Gastrocnemius medialis (tissue), 4 donors: ENCODE data around the gene INMT. TPM values are rescaled to one million over a fixed set of nuclear protein-coding genes. Genes with fewer than 3 reads are reported as not detected.

Experiments used
- ATAC-seq, 2 donors: fragments of 150-250 bp; one replicate each; pipeline ENCODE4 v1.9.1; 2016
- DNase-seq, 2 donors: peaks; one replicate each; pipeline ENCODE4 v3.0.0-alpha.2; 2019
- H3K27ac ChIP-seq, 4 donors: fragments of 200-600 bp; sonication (generic); 1 replicate in 1 of 4; 2 replicates in 3 of 4; pipeline ENCODE4 v1.5.1; 2016 to 2018; ENCODE audit warnings: mild to moderate bottlenecking in 2 of 4, moderate library complexity in 1 of 4
- H3K27me3 ChIP-seq, 3 donors: fragments of 200-600 bp; sonication (generic) in 2 of 3; 1 replicate in 1 of 3; 2 replicates in 2 of 3; pipeline versions ENCODE4 v1.5.1 to v1.6.0; 2016 to 2019; ENCODE audit warnings: mild to moderate bottlenecking in 1 of 3, moderate library complexity in 1 of 3
- H3K36me3 ChIP-seq, 2 donors: fragments of 200-600 bp; sonication (generic) in 1 of 2; one replicate each; pipeline ENCODE4 v1.5.1; 2017 to 2018
- H3K4me1 ChIP-seq, 2 donors: fragments of 200-600 bp; sonication (generic) in 1 of 2; one replicate each; pipeline ENCODE4 v1.5.1; 2016 to 2017; ENCODE audit warnings: mild to moderate bottlenecking in 2 of 2
- H3K4me3 ChIP-seq, 4 donors: fragments of 200-600 bp; sonication (generic) in 3 of 4; 1 replicate in 1 of 4; 2 replicates in 3 of 4; pipeline ENCODE4 v1.5.1; 2016 to 2019; ENCODE audit warnings: mild to moderate bottlenecking in 2 of 4
- H3K9me3 ChIP-seq, 3 donors: fragments of 200-600 bp; sonication (generic) in 2 of 3; 1 replicate in 1 of 3; 2 replicates in 2 of 3; pipeline ENCODE4 v1.5.1; 2016 to 2019
- CTCF ChIP-seq, 5 experiments: fragments of 450-650 bp in 3 of 5; fragments of 200-600 bp in 2 of 5; sonication (generic) in 2 of 5; IDR thresholded peaks in 4 of 5; conservative IDR thresholded peaks in 1 of 5; 1 replicate in 4 of 5; 2 replicates in 1 of 5; pipeline ENCODE4 v1.5.1; 2016 to 2019; ENCODE audit warnings: antibody characterized with exemption in 5 of 5, mild to moderate bottlenecking in 3 of 5, moderate library complexity in 3 of 5
- POLR2A ChIP-seq, 2 donors: fragments of 450-650 bp; IDR thresholded peaks; one replicate each; pipeline ENCODE4 v1.6.1; 2017; ENCODE audit warnings: antibody characterized with exemption in 2 of 2, mild to moderate bottlenecking in 2 of 2, moderate library complexity in 2 of 2
- in situ Hi-C, 4 donors: fragments of 200-750 bp; cut with MboI; loops; one replicate each; pipeline versions ENCODE4 v1.15.0 to v1.8.0; 2017; ENCODE audit warnings: low sequenced_read_pairs in 4 of 4
- intact Hi-C: fragments of 100-400 bp; cut with DNase I; formaldehyde crosslinking; loops from one replicate; pipeline ENCODE4 v1.15.1; 2023; ENCODE audit warnings: low total_unique reads
- total RNA-seq, 4 donors: library from RNA; depleted of rRNA; stranded (reverse); fragments of >200 nt; gene quantifications; one replicate each; pipeline versions ENCODE4 v1.1.0 to v1.2.3, GENCODE V29; 2016

The INMT gene
- total RNA-seq, 4 donors from 2014 or later: 1.9 to 8.6 (median 5.5) TPM

GRCh38 chr7:30708983-30709382 lies 43.0 kb upstream of the INMT start:
- Histone ChIP-seq H3K4me1 (peaks cover 18 to 26% of the 10 kb centered on the region in 2 donors), H3K36me3 (no peaks in the 10 kb centered on the region), H3K27ac (peak overlapping the region; percentile 38 to 70 (median 48)), H3K27me3 (no peaks in the 10 kb centered on the region), H3K9me3 (no peaks in the 10 kb centered on the region), H3K4me3 (no peak overlapping the region)
- no peak for TF ChIP-seq POLR2A (IDR thresholded peaks at IDR 0.05)
- no peak for TF ChIP-seq CTCF (IDR thresholded peaks at IDR 0.05 in 4 of 5, conservative IDR thresholded peaks at IDR 0.05 in 1 of 5)
- intact Hi-C loops (no loop called here), in situ Hi-C loops (no loop called here)
- ATAC-seq (peak; percentile 54 to 62), DNase-seq (peak; percentile 18 to 65)

DNA sequence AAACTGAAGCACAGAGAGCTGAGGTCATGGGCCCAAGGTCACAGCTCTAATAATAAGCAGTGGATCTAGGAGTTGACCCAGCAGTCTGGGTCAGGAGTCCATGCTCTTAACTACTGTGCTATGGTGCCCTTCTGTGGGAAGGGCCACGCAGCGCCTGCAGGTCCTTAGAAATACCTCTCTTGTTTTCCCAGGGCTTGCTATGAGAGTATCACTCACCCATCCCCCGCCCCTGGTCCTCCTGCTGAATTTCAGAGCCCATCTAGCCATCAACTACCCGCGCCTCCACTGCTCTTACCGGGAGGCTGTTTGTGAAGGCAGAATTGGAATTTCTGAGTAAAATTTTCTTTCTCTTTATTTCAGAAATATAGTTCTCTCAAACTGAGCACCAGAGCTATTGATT lies 42.4 kb upstream of the INMT start:
- intact Hi-C loops: no loop called here
- Histone ChIP-seq H3K4me3 (no peak overlapping the region), H3K4me1 (peaks cover 18 to 26% of the 10 kb centered on the region in 2 donors), H3K27ac (peak overlapping the region; percentile 16 to 67 (median 32)), H3K27me3 (no peaks in the 10 kb centered on the region), H3K36me3 (no peaks in the 10 kb centered on the region), H3K9me3 (no peaks in the 10 kb centered on the region)
- DNase-seq (no peak), ATAC-seq (no peak)
- TF ChIP-seq POLR2A (IDR thresholded peaks at IDR 0.05) (no peak), CTCF (IDR thresholded peaks at IDR 0.05 in 4 of 5, conservative IDR thresholded peaks at IDR 0.05 in 1 of 5) (no peak)
- in situ Hi-C loops: no loop called here

DNA sequence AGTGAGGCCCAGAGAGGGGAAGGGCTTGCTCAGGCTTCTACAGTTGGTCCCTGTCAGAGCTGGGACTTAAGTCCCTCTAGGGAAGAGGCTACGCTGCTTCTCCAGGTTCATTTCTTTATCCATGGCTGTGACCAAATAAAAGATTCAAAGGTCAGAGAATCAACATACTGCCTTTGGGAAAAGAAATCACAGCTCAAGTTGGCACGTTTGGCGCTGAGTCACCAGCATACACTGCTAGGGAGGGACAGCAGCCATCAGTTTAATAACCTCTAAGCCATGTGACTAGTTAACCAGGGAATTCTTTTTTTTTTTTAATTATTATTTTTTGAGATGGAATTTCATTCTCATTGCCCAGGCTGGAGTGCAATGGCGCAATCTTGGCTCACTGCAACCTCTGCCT lies 41.3 kb upstream of the INMT start:
- H3K4me1 ChIP-seq: peaks cover 10 to 17% of the 10 kb centered on the region in 2 donors
- H3K36me3 ChIP-seq: no peaks in the 10 kb centered on the region
- H3K27ac ChIP-seq: peak overlapping the region in 1 of 4 donors; percentile 67
- DNase-seq: peak in 1 of 2 donors; percentile 51
- H3K4me3 ChIP-seq: no peak overlapping the region
- ATAC-seq: peak in 1 of 2 donors; percentile 28
- H3K27me3 ChIP-seq: no peaks in the 10 kb centered on the region
- TF ChIP-seq CTCF (IDR thresholded peaks at IDR 0.05 in 4 of 5, conservative IDR thresholded peaks at IDR 0.05 in 1 of 5) (no peak), POLR2A (IDR thresholded peaks at IDR 0.05) (no peak)
- in situ Hi-C loops (no loop called here), intact Hi-C loops (no loop called here)
- no peaks in the 10 kb centered on the region for H3K9me3 ChIP-seq

DNA sequence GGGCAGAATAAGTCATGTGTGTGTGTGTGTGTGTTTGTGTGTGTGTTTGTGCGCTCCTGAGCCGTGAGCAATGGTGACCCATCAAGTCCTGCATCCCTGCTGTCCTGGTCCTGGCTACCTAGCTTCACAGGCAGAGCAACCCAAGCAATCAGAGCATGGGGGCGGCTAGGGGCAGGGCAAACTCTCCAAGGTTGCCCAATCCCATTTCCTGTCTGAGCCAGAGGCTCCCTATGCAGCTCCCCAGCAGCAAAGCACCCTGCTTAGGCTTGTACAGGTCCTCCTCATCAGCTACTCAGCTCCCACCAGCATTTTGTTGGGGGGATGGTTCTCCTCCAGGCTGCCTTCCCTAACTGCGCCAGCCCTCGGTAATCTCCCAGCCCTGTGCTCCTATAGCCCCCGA lies 38.5 kb upstream of the INMT start:
- no peak for ATAC-seq

More for the DNA sequence above, 38.5 kb upstream of the INMT start:
- TF ChIP-seq POLR2A (IDR thresholded peaks at IDR 0.05) (no peak), CTCF (IDR thresholded peaks at IDR 0.05 in 4 of 5, conservative IDR thresholded peaks at IDR 0.05 in 1 of 5) (no peak)
- DNase-seq: no peak
- Histone ChIP-seq H3K27ac (no peak overlapping the region), H3K9me3 (peaks cover 0 to 2% (median 0%) of the 10 kb centered on the region in 3 donors), H3K4me3 (no peak overlapping the region), H3K36me3 (no peaks in the 10 kb centered on the region), H3K27me3 (no peaks in the 10 kb centered on the region), H3K4me1 (no peaks in the 10 kb centered on the region)
- intact Hi-C loops (no loop called here), in situ Hi-C loops (no loop called here)
